WTC11 (cell line): ENCODE results near the gene ZNF14. TPM values are rescaled to one million over a fixed set of nuclear protein-coding genes. Genes with fewer than 3 reads are reported as not detected.
A peak's percentile ranks its signal among the peaks of the same experiment; 100 is the strongest.

ENCODE experiments used
- ATAC-seq: fragments of 200-7000 bp; cut with Tn5 transposase; 2 replicates; pipeline ENCODE4 v1.10.0; 2021; ENCODE audit warnings: mild to moderate bottlenecking, moderate library complexity
- CTCF ChIA-PET: fragments of 300-600 bp; sonication (Branson Sonifier 250); formaldehyde crosslinking; loops from one replicate; lab custom pipeline; 2021; ENCODE audit warnings: antibody characterized with exemption; lab: Charles Lee
- POLR2A ChIA-PET: fragments of 350-600 bp; sonication (Branson Sonifier 250); formaldehyde crosslinking; loops from one replicate; lab custom pipeline; 2021; ENCODE audit warnings: antibody characterized with exemption; lab: Charles Lee
- DNase-seq: peaks from one replicate; pipeline ENCODE4 v3.0.0; 2021; ENCODE audit warnings: low spot score
- H3K27ac Mint-ChIP-seq: 2 replicates; pipeline ENCODE4 v1.8.0; 2021; ENCODE audit warnings: mixed read lengths
- H3K27me3 Mint-ChIP-seq: 2 replicates; pipeline ENCODE4 v1.8.0; 2021; ENCODE audit warnings: low read depth, mild to moderate bottlenecking, moderate library complexity, mixed read lengths
- H3K36me3 Mint-ChIP-seq: 2 replicates; pipeline ENCODE4 v1.8.0; 2021; ENCODE audit warnings: mixed read lengths
- H3K4me1 Mint-ChIP-seq: 2 replicates; pipeline ENCODE4 v1.8.0; 2022; ENCODE audit warnings: mixed read lengths
- H3K4me3 Mint-ChIP-seq: 2 replicates; pipeline ENCODE4 v1.8.0; 2021; ENCODE audit warnings: mild to moderate bottlenecking, moderate library complexity, mixed read lengths
- H3K9me3 Mint-ChIP-seq: 2 replicates; pipeline ENCODE4 v1.8.0; 2021; ENCODE audit warnings: mixed read lengths
- CREM ChIP-seq: sonication (generic); formaldehyde crosslinking; IDR thresholded peaks from 2 replicates; pipeline ENCODE4 v1.8.1; 2022; ENCODE audit warnings: mild to moderate bottlenecking, missing genetic modification reagents, moderate library complexity
- ELF4 ChIP-seq: sonication (generic); formaldehyde crosslinking; IDR thresholded peaks from 2 replicates; pipeline ENCODE4 v1.8.1; 2022; ENCODE audit warnings: low read depth, mild to moderate bottlenecking, moderate library complexity, missing genetic modification reagents
- FOXK1 ChIP-seq: sonication (generic); formaldehyde crosslinking; IDR thresholded peaks from 2 replicates; pipeline ENCODE4 v1.8.0; 2022; ENCODE audit warnings: mild to moderate bottlenecking, moderate library complexity, missing genetic modification reagents
- FOXP4 ChIP-seq: sonication (generic); formaldehyde crosslinking; IDR thresholded peaks from 2 replicates; pipeline ENCODE4 v1.8.0; 2022; ENCODE audit warnings: mild to moderate bottlenecking, missing genetic modification reagents
- GABPB1 ChIP-seq: sonication (generic); formaldehyde crosslinking; IDR thresholded peaks from 2 replicates; pipeline ENCODE4 v1.8.1; 2023; ENCODE audit warnings: mild to moderate bottlenecking, missing genetic modification reagents
- GRHL2 ChIP-seq: fragments of 250-450 bp; sonication (Bioruptor Pico); IDR thresholded peaks from 2 replicates; pipeline ENCODE4 v1.8.0; 2022; ENCODE audit warnings: mild to moderate bottlenecking, moderate library complexity; ENCODE audit not compliant: insufficient replicate concordance, severe bottlenecking
- GTF2I ChIP-seq: fragments of 250-450 bp; sonication (Bioruptor Pico); conservative IDR thresholded peaks from 2 replicates; pipeline ENCODE4 v1.4.0; 2021; ENCODE audit warnings: mild to moderate bottlenecking
- KAT7 ChIP-seq: sonication (generic); formaldehyde crosslinking; IDR thresholded peaks from 2 replicates; pipeline ENCODE4 v1.8.1; 2023; ENCODE audit warnings: missing genetic modification reagents, mild to moderate bottlenecking, borderline replicate concordance
- NR3C1 ChIP-seq: sonication (generic); formaldehyde crosslinking; conservative IDR thresholded peaks from 2 replicates; pipeline ENCODE4 v1.8.1; 2023; ENCODE audit warnings: low read depth, mild to moderate bottlenecking, missing genetic modification reagents
- OVOL2 ChIP-seq: fragments of 250-450 bp; sonication (Bioruptor Pico); IDR thresholded peaks from 2 replicates; pipeline ENCODE4 v1.9.0; 2021; ENCODE audit warnings: mild to moderate bottlenecking, borderline replicate concordance
- SMAD3 ChIP-seq: sonication (generic); formaldehyde crosslinking; IDR thresholded peaks from 2 replicates; pipeline ENCODE4 v1.8.0; 2022; ENCODE audit warnings: missing genetic modification reagents, mild to moderate bottlenecking, borderline replicate concordance
- SP1 ChIP-seq: sonication (generic); formaldehyde crosslinking; conservative IDR thresholded peaks from 2 replicates; pipeline ENCODE4 v1.8.1; 2022; ENCODE audit warnings: missing genetic modification reagents
- TEAD1 ChIP-seq: sonication (generic); formaldehyde crosslinking; IDR thresholded peaks from 2 replicates; pipeline ENCODE4 v1.8.0; 2022; ENCODE audit warnings: mild to moderate bottlenecking, missing genetic modification reagents
- ZNF121 ChIP-seq: sonication (generic); formaldehyde crosslinking; IDR thresholded peaks from 2 replicates; pipeline ENCODE4 v1.8.0; 2023; ENCODE audit warnings: missing genetic modification reagents
- ZNF263 ChIP-seq: sonication (generic); formaldehyde crosslinking; IDR thresholded peaks from 2 replicates; pipeline ENCODE4 v1.8.1; 2022; ENCODE audit warnings: low read depth, mild to moderate bottlenecking, moderate library complexity, missing genetic modification reagents
- ZNF423 ChIP-seq: fragments of 250-450 bp; sonication (Bioruptor Pico); IDR thresholded peaks from 2 replicates; pipeline ENCODE4 v2.1.2; 2022; ENCODE audit warnings: mild to moderate bottlenecking, moderate library complexity
- total RNA-seq: library from RNA; stranded (reverse); gene quantifications from 3 replicates; pipeline ENCODE4 v1.2.3, GENCODE V29; 2021
- TF ChIP-seq, protein P1 (sequence below): sonication (generic); formaldehyde crosslinking; IDR thresholded peaks from 2 replicates; pipeline ENCODE4 v1.8.0; 2022; ENCODE audit warnings: mild to moderate bottlenecking, missing genetic modification reagents
- TF ChIP-seq, protein P2 (sequence below): fragments of 250-450 bp; sonication (Bioruptor Pico); conservative IDR thresholded peaks from 2 replicates; pipeline ENCODE4 v1.9.0; 2021; ENCODE audit warnings: mild to moderate bottlenecking
- TF ChIP-seq, protein P3 (sequence below): sonication (generic); formaldehyde crosslinking; IDR thresholded peaks from 2 replicates; pipeline ENCODE4 v1.8.1; 2022; ENCODE audit warnings: mild to moderate bottlenecking, moderate library complexity, missing genetic modification reagents
- TF ChIP-seq, protein P4 (sequence below): sonication (generic); formaldehyde crosslinking; IDR thresholded peaks from 2 replicates; pipeline ENCODE4 v1.8.0; 2022; ENCODE audit warnings: mild to moderate bottlenecking, missing genetic modification reagents
- TF ChIP-seq, protein P5 (sequence below): sonication (generic); formaldehyde crosslinking; IDR thresholded peaks from 2 replicates; pipeline ENCODE4 v1.8.0; 2022; ENCODE audit warnings: mild to moderate bottlenecking, missing genetic modification reagents

Gene ZNF14
- total RNA-seq, 1 experiment from 2014 or later: 5.7 TPM

- Mint-ChIP-seq H3K27ac (no peak overlapping the region), H3K27me3 (no peaks in the 10 kb centered on the region)
- CTCF ChIA-PET: interaction anchor here (0.7 kb wide), 1 partner anchor 118 kb away, joined by 4 read pairs; no protein-coding TSS in a partner anchor
These were observed 60.1 kb downstream of the ZNF14 start for GRCh38 chr19:19672816-19673215.

GRCh38 chr19:19670070-19670551 lies 62.8 kb downstream of the ZNF14 start:
- no peaks in the 10 kb centered on the region for H3K9me3 Mint-ChIP-seq
- ATAC-seq (peak; percentile 26), DNase-seq (peak; percentile 46)
- TF ChIP-seq ZNF423 (CRISPR knock-in tag) (peak; percentile 30; the same call in 1 of the 2 replicates), GTF2I (CRISPR knock-in tag) (peak; percentile 69; the same call in 1 of the 2 replicates), ZNF121 (CRISPR knock-in tag) (peak; percentile 95), ZNF263 (no peak), TEAD1 (CRISPR knock-in tag) (peak; percentile 51; the same call in 1 of the 2 replicates)
- TF ChIP-seq, protein P1, sequence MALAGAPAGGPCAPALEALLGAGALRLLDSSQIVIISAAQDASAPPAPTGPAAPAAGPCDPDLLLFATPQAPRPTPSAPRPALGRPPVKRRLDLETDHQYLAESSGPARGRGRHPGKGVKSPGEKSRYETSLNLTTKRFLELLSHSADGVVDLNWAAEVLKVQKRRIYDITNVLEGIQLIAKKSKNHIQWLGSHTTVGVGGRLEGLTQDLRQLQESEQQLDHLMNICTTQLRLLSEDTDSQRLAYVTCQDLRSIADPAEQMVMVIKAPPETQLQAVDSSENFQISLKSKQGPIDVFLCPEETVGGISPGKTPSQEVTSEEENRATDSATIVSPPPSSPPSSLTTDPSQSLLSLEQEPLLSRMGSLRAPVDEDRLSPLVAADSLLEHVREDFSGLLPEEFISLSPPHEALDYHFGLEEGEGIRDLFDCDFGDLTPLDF (CRISPR knock-in tag): no peak
- no peaks in the 10 kb centered on the region; the same call in 1 of the 2 replicates for H3K27me3 Mint-ChIP-seq
- ChIA-PET CTCF (interaction anchor here (1.3 to 4.0 kb wide), 4 partner anchors 26 to 191 kb away, joined by 3 to 25 read pairs (median 6); partner anchors contain the start of gene GMIP), POLR2A (interaction anchor here (1.1 to 2.8 kb wide), 4 partner anchors 41 to 196 kb away, joined by 3 to 17 read pairs (median 8); partner anchors contain the start of genes ZNF14 and ZNF253)
- H3K4me3 Mint-ChIP-seq: peak overlapping the region; percentile 89
- H3K27ac Mint-ChIP-seq: peak overlapping the region; percentile 76
- peaks cover 21% of the 10 kb centered on the region for H3K4me1 Mint-ChIP-seq
- H3K36me3 Mint-ChIP-seq: peaks cover 17% of the 10 kb centered on the region

More at GRCh38 chr19:19672816-19673215, 60.1 kb downstream of the ZNF14 start:
- TF ChIP-seq, protein P2, sequence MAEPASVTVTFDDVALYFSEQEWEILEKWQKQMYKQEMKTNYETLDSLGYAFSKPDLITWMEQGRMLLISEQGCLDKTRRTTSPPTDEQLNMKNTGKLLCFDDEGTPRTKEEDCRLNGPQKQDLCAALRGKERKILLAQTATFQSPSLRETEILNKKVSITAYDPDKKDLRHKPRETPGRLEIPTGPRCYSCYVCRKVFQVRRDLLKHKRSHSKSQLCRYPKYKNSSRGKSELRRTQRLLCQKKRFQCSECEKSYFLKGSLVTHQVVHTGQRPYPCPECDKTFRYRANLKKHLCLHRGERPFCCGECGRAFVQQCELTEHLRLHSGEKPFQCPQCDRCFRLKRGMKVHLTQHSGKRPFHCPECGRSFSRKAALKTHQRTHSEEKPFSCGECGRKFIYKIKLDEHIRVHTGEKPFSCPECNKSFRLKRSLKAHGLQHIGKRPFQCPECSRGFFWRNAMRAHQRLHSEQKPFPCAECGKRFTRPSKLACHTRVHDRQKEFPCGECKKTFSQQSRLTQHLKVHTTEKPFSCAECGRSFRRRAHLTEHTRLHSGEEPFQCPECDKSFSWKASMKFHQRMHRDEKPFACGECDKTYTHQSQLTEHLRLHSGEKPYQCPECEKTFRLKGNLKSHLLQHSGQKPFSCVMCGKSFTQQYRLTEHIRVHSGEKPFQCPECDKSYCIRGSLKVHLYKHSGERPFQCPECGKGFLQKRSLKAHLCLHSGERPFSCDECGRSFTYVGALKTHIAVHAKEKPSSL (CRISPR knock-in tag): no peak
- TF ChIP-seq NR3C1 (CRISPR knock-in tag) (no peak), ELF4 (CRISPR knock-in tag) (no peak)
- TF ChIP-seq, all 79 proteins: peak for 0
- ATAC-seq (no peak), DNase-seq (no peak)
- Mint-ChIP-seq H3K9me3 (no peaks in the 10 kb centered on the region), H3K4me3 (no peak overlapping the region), H3K36me3 (peaks cover 41% of the 10 kb centered on the region), H3K4me1 (peaks cover 18% of the 10 kb centered on the region)
- POLR2A ChIA-PET: no interaction called here

DNA sequence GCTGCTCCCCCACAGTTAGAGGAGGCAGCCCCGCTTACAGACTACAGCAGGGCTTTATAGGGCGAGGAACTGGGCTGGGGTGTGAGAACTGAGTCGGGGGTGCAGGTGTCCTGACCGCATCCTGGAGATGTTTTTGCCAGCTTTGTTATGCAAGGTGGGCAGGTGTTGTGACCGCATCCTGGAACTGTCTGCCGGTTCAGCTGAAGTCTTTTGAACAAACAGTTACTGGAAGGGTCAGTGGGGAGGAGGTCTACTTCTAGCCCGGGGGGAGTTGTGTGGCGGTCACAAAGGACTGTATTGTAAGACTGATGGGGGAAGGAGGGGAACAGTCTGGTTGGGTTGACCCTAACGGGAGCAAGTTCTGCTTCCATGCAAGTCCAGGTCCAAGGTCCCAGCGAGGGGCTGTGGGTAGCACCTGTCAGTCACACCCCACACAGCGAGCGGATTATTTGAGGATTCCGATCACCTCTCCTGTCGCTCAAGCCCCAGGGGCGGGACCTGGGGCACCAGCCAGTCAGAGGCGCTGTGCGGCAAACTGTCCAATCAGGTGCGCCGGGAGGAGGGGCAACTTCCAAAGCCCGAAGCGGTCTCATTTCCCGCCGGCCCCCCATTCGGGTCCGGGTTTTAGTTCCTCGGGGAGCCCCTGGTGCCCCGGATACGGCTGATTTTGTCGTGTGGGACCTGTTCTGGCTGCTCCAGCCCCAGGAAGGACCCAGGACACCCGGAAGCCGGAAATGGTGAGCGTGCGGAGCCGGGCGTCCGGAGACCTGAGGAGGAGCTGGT lies 64.5 kb downstream of the ZNF14 start, which contains the start of gene ZNF101:
TSS of gene ZNF101 (plus strand) at position 610 of the 783 bp plus-strand sequence. CDS start at position 735, 125 bp downstream.
- Mint-ChIP-seq H3K36me3 (peaks cover 9% of the 10 kb centered on the region), H3K27me3 (no peaks in the 10 kb centered on the region; the same call in 1 of the 2 replicates), H3K27ac (peak within 1 kb of the TSS; percentile 99), H3K4me1 (peaks cover 21% of the 10 kb centered on the region), H3K9me3 (no peaks in the 10 kb centered on the region), H3K4me3 (peak within 1 kb of the TSS; percentile 89)
- peak; percentile 98 for DNase-seq
- ChIA-PET CTCF (interaction anchor here (0.6 to 4.0 kb wide), 6 partner anchors 24 to 156 kb away, joined by 3 to 25 read pairs (median 5); partner anchors contain the start of gene GMIP), POLR2A (interaction anchor here (0.5 to 2.8 kb wide), 7 partner anchors 25 to 987 kb away, joined by 3 to 17 read pairs (median 9); partner anchors contain the start of genes GMIP, ZNF14, ZNF253 and ZNF506)
- ATAC-seq: peak; percentile 78
- TF ChIP-seq, protein P3, sequence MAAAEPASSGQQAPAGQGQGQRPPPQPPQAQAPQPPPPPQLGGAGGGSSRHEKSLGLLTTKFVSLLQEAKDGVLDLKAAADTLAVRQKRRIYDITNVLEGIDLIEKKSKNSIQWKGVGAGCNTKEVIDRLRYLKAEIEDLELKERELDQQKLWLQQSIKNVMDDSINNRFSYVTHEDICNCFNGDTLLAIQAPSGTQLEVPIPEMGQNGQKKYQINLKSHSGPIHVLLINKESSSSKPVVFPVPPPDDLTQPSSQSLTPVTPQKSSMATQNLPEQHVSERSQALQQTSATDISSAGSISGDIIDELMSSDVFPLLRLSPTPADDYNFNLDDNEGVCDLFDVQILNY (CRISPR knock-in tag): peak; percentile 90
- TF ChIP-seq OVOL2 (CRISPR knock-in tag) (no peak), SMAD3 (CRISPR knock-in tag) (no peak), GRHL2 (CRISPR knock-in tag) (no peak), FOXK1 (peak; percentile 59), GABPB1 (CRISPR knock-in tag) (peak; percentile 49; the same call in 1 of the 2 replicates), FOXP4 (CRISPR knock-in tag) (no peak), KAT7 (CRISPR knock-in tag) (no peak), SP1 (0 out of 2 replicates have a peak, but pooled peaks have one; percentile 11), CREM (CRISPR knock-in tag) (0 out of 2 replicates have a peak, but pooled peaks have one; percentile 65)
- TF ChIP-seq, protein P4, sequence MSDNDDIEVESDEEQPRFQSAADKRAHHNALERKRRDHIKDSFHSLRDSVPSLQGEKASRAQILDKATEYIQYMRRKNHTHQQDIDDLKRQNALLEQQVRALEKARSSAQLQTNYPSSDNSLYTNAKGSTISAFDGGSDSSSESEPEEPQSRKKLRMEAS (CRISPR knock-in tag): peak; percentile 33; the same call in 1 of the 2 replicates
- TF ChIP-seq, protein P5, sequence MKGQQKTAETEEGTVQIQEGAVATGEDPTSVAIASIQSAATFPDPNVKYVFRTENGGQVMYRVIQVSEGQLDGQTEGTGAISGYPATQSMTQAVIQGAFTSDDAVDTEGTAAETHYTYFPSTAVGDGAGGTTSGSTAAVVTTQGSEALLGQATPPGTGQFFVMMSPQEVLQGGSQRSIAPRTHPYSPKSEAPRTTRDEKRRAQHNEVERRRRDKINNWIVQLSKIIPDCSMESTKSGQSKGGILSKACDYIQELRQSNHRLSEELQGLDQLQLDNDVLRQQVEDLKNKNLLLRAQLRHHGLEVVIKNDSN: peak; percentile 37; the same call in 1 of the 2 replicates
